Coronary artery (tissue), 2 donors: ENCODE results near the gene PNPT1.
"Not testable (repeated sequence)": the region's sequence is repeated elsewhere in the genome, so short reads cannot be mapped to it uniquely, and the experiment has no call there.

Experiments
- DNase-seq: peaks from one replicate; pipeline ENCODE4 v3.0.0-alpha.2; 2017; ENCODE audit warnings: low spot score
- H3K27ac ChIP-seq, 2 donors: fragments of 200-600 bp; sonication (generic); one replicate each; pipeline ENCODE4 v1.5.1; 2016 to 2019
- H3K4me3 ChIP-seq: fragments of 200-600 bp; sonication (generic); 2 replicates; pipeline ENCODE4 v1.5.1; 2016; ENCODE audit warnings: mild to moderate bottlenecking, moderate library complexity
- TF ChIP-seq, protein P1 (sequence below): fragments of 200-600 bp; sonication (generic); IDR thresholded peaks from one replicate; pipeline ENCODE4 v1.5.1; 2019; ENCODE audit warnings: antibody characterized with exemption

Gene PNPT1

DNA sequence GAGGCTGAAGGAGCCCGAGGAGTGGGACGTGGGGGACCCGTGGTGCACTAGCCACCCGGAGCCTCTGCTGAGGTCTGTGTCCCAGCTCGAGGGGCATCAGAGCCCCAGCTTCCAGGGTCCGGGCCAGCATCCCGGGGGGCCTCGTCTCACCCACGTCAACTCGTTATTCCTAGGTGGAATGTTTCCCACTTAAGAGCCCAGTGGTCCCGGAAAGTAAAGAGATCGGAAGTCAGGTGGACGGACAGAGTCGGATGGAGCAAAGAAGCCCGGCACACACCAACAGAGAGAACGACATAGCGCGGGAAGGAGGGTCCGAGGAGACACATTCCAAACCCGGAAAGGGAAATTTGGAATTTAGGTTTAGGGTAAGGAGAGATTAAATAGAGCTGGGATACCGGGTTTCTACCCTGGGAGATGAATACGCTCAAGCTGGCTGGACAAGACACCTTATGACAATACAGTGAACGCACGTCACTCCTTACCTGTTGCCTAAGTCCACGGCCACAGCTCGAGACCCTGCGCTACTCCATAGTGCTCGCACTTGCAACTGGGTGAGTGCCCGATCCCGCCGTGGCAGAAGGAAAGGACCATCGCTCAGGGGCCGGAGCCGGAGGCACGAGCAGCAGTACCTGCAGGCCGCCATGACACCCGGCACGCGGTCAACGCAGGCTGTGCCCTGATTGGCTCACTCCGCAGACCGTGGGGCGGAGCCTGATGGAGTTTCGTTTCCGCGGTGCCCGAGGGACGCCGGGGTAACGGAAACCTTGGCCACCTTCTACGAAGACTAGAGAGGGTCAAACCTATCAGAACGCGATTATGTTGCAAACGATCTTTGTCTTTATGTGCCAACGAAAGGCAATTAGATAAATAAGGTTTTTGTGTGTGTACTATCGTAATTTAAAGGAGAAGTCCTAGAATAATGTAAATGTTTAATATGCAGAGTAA, at the start of gene PNPT1:
TSS of gene PNPT1 (minus strand) at position 664 of the 945 bp plus-strand sequence. CDS start at position 643, 21 bp downstream.
- peak; percentile 95 for DNase-seq
- Histone ChIP-seq H3K4me3 (peak within 1 kb of the TSS; percentile 96), H3K27ac (peak within 1 kb of the TSS; percentile 38 to 76)
- TF ChIP-seq, protein P1, sequence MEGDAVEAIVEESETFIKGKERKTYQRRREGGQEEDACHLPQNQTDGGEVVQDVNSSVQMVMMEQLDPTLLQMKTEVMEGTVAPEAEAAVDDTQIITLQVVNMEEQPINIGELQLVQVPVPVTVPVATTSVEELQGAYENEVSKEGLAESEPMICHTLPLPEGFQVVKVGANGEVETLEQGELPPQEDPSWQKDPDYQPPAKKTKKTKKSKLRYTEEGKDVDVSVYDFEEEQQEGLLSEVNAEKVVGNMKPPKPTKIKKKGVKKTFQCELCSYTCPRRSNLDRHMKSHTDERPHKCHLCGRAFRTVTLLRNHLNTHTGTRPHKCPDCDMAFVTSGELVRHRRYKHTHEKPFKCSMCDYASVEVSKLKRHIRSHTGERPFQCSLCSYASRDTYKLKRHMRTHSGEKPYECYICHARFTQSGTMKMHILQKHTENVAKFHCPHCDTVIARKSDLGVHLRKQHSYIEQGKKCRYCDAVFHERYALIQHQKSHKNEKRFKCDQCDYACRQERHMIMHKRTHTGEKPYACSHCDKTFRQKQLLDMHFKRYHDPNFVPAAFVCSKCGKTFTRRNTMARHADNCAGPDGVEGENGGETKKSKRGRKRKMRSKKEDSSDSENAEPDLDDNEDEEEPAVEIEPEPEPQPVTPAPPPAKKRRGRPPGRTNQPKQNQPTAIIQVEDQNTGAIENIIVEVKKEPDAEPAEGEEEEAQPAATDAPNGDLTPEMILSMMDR: no peak

DNA sequence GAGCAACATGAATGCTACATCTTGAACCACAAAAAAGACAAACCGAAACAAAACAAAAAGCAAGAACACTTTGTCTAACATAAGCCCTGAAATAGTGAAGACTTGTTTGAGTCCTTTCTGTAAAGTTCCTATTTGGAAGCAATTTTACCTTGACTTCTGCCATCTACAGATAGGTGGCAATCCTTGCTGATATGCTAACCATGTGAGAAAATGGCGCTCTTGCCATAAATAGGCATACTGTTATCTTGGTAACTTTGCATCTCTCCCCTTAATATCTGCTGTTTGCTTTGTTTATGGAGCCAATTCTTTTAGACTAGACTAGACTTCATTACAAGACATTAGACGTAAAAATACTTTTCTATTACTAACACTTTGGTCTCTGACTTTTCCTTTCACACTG, 49.4 kb upstream of the PNPT1 start:
- DNase-seq: no peak
- H3K27ac ChIP-seq: no peak overlapping the region
- H3K4me3 ChIP-seq: no peak overlapping the region
- TF ChIP-seq, protein P1: no peak

DNA sequence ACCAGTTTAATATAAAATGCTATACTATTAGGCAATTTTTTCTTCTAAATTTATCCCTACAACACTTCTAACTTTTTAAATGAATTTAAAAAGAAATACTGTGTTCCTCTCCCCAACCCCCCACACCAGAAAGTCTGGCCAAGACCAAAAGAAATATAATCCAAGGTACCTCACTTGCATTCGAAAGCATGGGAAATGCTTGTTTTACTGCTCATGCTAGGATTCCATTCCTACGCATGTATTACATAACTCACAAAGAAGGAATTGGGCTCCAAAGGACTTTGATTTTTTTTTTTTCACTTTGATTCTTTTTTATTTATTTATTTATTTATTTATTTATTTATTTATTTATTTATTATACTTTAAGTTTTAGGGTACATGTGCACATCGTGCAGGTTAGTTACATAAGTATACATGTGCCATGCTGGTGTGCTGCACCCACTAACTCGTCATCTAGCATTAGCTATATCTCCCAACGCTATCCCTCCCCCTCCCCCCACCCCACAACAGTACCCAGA, 42.4 kb upstream of the PNPT1 start:
- H3K27ac ChIP-seq, DNase-seq, H3K4me3 ChIP-seq: not testable (repeated sequence)

DNA sequence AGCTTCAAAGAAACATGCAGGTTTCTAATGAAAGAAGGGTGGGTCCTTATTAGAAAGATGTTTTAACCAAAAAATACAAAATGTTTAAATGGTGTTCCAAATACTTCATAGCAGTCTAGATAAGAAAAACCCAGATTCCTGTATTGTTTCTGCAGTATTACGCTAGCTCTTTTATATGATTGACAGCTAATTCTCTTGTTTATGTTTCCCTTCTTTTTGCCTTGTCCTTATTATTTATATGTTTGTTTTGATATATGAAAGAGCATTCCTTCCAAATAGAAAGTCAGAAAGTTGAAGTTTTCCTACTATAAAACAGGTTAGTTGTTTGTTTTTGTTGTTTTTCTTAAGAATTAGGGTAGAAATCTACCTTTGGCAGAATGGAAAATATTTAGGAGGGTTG, 41.1 kb upstream of the PNPT1 start:
- H3K27ac ChIP-seq: no peak overlapping the region
- no peak for DNase-seq
- no peak overlapping the region for H3K4me3 ChIP-seq
- TF ChIP-seq, protein P1: no peak

DNA sequence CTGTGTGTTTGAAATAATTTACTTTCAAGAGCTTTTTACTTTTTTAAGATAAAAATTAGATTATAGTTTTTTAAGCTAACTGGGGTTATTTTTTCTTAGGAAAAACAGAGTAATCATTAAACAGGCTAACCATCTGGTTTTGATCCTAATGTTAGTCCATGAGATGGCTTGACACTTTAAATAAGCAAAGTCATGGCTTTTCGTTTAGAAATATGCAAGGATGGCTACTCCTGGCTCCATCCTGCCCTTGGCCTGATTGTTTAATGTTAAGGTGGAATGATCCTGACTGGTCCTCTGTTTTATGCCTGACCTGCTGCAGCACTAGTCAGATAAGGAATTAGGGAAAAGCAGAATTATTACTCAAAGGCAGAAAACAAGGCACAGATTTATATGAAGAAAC, 39.7 kb upstream of the PNPT1 start:
- TF ChIP-seq, protein P1: no peak
- no peak for DNase-seq
- no peak overlapping the region for H3K27ac ChIP-seq
- no peak overlapping the region for H3K4me3 ChIP-seq

DNA sequence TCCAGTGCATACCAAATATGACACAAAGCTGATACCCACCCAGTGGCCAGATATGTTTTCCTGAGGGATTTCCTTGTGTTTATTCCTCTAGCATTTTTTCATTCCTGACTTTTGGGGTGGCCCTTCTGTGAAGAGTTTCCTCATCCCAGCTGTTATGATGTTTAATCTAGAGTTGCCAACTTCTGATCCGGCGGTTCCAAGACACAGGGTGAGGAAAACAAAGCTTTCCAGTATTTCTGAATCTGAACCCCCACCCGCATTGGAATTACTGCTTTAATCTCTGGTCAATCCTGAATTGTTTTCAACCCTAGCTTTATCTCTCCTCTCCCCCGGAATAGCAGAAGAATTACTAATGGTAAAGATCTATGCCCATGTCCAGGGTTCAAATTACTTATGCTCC, 39.2 kb upstream of the PNPT1 start:
- no peak for DNase-seq
- Histone ChIP-seq H3K4me3 (no peak overlapping the region), H3K27ac (peak overlapping the region in 1 of 2 donors; percentile 34)
- TF ChIP-seq, protein P1: no peak

DNA sequence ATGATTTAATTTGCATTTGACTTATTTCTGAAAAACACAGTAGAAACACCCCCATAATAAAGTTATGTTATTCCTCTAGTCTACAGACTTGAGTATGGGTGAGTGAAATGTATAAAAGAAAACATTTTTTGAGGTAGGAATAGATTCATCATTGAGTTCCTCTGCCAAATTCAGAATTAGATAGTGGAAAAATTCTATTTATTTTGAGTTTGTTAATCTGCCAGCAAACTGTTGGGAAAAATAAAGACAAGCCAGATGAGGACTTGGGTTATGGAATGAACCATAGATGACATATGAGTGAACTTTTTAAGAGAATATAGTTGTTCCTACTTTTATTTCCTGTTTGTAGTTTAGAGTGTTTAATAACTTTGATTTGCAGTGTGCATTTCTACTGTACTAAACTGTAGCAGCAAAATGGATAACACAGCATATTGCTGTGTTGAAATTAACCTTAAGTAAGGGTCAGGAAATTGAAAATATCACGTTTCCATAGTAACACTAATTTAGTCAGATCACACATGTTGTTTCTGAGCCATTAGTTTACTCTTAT, 35.6 kb upstream of the PNPT1 start:
- no peak for DNase-seq

More for the DNA sequence above, 35.6 kb upstream of the PNPT1 start:
- TF ChIP-seq, protein P1: no peak
- Histone ChIP-seq H3K4me3 (no peak overlapping the region), H3K27ac (no peak overlapping the region)
